ENCODE measurements around the gene UACA.

Gene UACA

GRCh38 chr15:70781236-70781635 is 17.9 kb upstream of the UACA start:
- DNase-seq, result no peak

DNA sequence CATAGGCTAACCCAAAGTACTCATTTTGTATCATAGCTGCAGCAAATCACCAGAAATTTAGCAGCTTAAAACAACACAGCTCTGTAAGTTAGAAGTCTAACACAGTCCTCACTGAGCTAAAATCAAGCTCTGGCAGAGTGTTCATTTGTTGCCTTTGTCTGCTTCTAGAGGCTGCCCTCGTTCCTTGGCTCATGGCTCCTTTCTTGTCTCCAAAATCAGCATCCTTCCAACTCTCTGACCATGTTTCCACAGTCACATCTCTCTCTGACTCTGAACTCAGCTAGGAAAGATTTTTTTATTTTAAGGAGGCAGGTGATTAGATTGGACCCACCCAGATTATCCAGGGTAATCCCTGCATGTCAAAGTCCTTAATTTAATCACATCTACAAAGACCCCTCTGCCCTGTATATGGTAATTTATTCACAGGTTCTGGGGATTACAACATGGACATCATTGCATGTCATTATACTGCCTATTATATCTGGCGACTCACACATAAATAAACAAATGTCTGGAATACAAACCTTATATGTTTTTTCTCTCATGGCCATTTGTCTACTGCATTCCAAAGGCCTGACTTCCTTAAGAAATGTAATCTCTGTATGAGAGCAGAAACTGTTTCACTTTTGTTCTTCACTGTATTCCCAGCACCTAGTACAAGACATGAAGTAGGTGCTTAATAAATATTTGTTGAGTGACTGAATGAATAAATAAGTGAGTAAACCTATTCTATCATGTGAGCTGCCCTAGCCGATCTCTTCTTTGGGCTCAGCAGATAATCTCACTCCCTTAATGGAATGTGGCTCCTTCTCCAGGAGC is 15.1 kb upstream of the UACA start:
- no peak for DNase-seq

DNA sequence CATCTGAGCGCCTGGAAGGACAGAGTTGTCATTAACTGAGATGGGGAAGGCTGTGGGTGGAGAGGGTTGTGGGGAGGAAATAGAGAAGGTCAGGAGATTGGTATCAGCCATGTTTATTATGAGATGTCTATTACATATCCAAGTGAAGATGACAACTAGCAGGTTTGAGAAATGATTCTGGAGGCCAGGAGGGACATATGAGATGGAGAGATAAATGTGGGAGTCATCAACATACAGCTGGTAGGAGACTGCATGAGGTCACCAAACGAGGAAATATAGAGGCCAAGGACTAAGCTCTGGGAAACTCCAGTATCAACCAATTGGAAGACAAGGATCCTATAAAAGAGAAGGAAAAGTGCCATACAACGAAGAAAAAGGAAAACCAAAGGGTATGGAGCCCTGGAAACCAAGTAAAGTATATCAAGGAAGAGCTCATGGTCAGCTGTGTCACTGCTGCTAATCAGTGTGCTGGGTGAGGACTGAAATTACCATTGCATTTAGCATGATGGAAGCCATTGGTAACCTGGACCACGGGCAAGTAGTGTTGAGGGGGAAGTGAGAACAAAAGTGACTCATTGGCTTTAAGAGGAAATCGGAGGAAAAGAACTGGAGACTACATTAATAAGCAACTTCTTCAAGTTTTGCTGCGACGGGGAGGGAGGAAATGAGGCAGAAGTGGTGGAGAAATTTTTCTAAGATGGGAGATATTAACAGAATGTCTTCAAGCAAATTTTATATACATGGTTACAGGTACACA is 14.0 kb upstream of the UACA start:
- DNase-seq, result no peak

DNA sequence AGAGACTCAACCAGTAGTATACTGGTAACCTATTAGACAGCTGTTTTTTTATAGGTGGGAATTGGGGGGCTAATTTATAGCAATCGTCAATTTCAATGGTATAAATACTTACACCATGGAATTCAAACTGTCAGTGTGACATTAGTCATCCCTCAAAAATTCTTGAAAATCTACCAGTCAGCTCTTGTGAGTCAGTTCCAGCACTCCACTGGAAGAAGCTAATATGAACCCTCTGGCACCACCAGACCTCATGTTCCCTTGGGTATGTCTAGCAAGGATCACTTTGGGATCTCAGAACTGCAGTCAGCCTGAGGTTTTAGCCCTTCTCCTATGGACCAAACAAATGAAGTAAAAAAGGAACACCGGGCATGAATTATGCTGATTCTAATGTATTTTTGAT is 11.8 kb upstream of the UACA start:
- DNase-seq, result no peak

- DNase-seq, result no peak
These were observed 9.0 kb upstream of the UACA start for GRCh38 chr15:70772402-70772801.

- no peak for DNase-seq
These were observed 7.5 kb upstream of the UACA start for GRCh38 chr15:70770863-70771262.

GRCh38 chr15:70768257-70768883 is 5.0 kb upstream of the UACA start:
- DNase-seq, result no peak

- DNase-seq, result no peak
These were observed 4.3 kb upstream of the UACA start for GRCh38 chr15:70767667-70768066.

DNA sequence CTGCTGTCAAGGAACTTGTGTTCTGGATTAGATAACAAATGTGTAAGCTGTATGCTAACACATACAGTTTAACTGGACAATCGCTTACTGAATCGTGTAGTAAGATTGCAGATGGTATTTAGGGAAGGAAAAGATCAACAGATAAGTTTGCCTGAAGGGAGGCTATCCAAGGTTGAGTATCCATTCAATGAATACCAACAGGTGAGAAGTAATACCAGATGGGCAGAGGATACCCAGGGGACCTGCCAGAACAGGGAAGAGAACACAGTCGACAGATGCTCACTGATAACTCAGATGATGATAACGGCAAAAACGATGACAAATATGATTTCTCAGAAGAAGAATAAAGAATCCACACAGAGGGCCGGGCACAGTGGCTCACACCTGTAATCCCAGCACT is 3.2 kb upstream of the UACA start:
- no peak for DNase-seq

GRCh38 chr15:70765504-70766281 is 2.3 kb upstream of the UACA start:
- no peak for DNase-seq

DNA sequence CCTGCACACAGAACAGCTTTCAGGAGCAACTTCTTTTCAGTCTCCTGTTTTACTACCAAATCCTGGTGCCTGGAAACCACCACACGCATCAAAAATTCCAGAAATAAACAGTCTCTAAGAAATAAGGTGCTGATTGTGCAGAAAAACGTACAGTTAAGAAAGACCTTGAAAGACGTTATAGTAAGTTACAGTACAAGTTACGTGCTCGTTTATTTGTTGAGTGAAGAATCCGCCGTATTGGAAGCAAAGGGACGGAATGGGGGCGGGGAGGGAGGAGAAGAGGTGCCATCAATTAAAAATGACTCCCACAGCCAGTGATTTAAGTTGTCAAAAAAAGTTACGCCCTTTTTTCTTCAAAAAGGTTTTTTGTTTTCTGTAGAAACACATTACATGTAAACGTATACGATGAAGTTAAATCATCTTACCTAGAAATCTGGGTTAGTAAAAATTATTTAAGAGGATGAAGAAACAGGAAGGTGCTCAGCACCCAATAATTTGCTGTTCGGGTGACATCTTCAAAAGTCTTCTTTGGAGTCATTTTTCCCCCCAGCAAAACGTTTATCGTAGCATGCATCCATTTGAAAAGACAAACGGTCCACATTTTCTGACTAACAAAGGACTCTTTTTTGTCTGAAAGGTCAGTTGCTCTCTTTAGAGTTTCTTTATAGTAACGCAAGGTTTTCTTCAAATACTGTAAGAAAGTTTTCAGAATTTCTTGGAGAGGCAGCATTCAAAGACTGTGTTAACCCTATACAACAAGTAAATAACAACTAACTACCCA is 782 bp upstream of the UACA start:
- DNase-seq, result no peak

DNA sequence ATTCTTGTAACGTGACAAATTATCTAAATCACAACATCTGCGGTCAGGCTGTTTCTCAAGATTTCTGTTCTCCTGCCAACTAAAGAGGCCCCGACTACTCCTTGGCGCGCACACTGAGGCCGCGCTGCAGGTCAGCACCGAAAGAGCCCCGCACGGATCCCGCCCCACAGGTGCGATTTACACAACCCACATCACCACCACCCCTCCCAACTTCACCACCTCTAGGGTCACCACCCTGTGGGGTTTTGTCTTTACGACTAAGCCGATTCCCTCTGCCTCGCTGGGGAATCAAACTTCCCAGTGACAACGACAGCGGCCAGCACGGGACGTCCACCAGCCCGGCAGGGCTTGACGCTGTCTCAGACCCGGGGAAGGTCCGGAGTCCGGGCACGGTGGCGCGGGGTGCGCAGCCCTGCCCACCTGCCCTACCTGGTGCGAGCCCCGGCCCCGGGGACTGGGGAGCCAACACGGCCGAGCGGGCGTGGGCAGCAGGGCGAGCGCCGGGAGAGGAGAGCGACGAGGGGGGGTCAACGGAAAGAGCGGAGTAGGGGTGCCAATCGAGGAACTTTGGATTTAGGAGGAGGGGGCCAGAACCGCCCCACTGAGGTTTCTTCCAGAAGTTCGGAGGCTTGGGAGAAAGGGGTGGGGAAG is 764 bp downstream of the UACA start:
- peak in 1 of 5 experiments; percentile 13 for DNase-seq

DNA sequence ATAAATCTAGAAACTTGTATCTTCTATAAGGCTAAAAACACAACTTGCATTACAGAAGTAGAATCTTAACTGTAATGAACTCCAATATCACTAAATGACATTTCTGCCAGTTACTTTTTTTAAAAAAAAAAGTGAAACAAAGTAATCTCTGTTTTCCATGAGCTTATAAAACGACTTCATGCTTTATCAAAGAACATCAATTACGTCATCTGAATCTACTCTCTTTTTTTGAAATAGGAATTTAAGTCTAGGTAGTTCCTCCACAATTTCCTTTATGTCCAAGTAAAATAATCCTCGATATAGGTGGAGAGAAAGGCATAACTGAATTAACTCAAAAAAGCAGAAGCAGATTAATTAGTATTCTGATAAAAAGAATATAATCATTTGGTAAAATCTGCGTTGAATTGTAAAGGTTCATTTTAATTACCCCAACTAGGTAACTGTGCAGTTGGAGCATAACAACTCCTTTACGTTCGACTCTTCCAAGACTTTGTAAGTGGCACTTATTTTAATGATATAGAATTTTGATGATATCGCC is 1.4 kb downstream of the UACA start:
- DNase-seq, result no peak

- no peak for DNase-seq
These were observed 2.3 kb downstream of the UACA start for GRCh38 chr15:70761046-70761445.

GRCh38 chr15:70758790-70759462 is 4.4 kb downstream of the UACA start:
- DNase-seq, result no peak

DNA sequence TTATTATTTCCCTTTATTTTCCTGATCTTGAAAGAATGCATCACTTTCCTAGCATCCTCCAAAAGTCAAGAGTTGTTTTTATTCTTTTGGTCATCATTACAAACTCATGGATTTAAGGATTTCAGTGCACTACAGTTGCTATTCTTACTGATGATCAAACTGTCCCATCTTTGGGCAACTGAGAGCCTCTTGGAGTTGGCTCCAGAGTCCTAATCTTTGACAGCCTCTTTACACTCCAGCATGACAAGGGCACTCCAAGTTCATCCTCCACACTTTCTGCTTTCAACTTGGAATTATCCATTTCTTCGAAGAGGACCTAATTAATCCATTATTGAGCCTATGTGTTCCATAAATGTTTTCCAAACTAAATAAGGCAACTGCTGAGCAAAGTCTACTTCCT is 5.7 kb downstream of the UACA start:
- DNase-seq, result no peak

DNA sequence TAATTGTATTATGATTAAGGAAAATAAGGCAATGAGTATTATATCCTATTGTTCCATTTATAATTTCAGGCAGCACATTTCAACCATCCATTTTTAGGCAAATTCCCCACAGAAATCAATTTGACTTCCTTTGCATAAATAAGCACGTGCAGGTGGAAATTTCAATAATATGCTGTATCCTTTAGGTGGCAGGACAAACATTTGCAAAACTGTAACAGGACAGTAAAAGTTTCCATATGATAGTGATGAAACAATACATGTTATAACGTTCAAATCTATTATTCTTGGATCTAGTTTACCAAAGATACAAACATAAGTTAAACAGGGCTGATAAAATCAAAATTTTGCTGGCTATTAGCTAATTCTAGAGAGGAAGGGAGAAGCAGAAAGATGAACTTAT is 8.5 kb downstream of the UACA start:
- no peak for DNase-seq

DNA sequence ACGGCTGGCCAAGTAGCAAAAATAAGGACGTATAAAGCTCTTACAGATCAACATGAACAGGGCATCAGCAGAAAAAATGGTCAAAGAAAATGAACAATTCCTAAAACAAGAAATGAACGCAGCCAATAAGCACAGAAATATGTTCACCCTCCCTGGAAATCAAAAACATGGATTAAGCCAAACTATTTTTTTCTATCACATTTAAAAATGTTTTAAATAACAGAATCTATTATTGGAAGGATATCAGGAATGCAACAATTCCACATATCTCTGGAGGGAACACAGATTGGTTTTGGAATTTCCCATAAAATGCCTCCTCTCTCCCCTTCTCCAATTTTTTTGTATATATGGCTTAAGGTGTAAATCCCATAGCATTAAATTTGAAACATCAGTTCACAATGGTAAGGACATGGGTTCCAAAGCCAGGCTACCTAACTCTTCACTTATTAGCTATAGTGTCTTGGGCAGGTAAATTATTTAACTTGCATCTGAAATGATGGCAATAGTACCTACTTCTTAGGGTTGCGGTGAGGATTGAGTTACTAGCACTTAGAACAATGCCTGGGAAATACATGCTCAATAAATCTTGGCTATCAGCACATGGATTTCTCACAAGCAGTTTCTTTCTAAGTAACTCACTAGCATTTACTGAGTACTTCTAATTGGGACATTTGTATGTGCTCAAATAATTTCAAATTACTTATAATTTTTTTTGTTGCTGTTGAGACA is 10.1 kb downstream of the UACA start:
- no peak for DNase-seq

DNA sequence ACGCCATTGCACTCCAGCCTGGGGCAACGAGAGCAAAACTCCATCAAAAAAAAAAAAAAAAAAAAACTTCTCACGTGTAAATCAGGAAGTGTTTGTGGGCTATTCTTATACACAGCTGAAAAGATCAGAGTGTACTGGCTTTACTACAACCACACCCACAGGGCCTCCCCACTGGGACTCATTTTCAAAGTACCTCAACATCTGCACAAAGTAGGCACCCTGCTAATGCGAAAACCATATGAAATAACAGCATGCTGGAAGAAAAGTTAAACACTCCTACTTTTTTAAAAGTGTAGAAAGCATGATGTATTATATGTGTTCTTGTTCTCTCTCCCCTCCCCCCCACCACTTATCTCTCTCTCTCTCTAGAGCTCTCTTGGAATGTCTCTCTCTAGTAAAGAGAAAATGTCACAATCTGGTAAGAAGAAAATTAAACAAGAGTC is 11.1 kb downstream of the UACA start:
- DNase-seq, result peak in 1 of 5 experiments; percentile 3

All from T-helper 2 cell (primary cell).